Measurements from ENCODE around the gene CAMK2N1. TPM values are rescaled to one million over a fixed set of nuclear protein-coding genes. Genes with fewer than 3 reads are reported as not detected.

Gene CAMK2N1
- total RNA-seq, 1 experiment from 2014 or later, result 55.0 TPM

- H3K9me3 ChIP-seq, result no peaks in the 10 kb centered on the region
- H3K27ac Mint-ChIP-seq (ENCODE audit: unreplicated experiment), result peak overlapping the region; percentile 73
- BruUV-seq (replicated peaks), result no TSS peak
- TF ChIP-seq, protein P1, sequence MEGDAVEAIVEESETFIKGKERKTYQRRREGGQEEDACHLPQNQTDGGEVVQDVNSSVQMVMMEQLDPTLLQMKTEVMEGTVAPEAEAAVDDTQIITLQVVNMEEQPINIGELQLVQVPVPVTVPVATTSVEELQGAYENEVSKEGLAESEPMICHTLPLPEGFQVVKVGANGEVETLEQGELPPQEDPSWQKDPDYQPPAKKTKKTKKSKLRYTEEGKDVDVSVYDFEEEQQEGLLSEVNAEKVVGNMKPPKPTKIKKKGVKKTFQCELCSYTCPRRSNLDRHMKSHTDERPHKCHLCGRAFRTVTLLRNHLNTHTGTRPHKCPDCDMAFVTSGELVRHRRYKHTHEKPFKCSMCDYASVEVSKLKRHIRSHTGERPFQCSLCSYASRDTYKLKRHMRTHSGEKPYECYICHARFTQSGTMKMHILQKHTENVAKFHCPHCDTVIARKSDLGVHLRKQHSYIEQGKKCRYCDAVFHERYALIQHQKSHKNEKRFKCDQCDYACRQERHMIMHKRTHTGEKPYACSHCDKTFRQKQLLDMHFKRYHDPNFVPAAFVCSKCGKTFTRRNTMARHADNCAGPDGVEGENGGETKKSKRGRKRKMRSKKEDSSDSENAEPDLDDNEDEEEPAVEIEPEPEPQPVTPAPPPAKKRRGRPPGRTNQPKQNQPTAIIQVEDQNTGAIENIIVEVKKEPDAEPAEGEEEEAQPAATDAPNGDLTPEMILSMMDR (IDR thresholded peaks at IDR 0.05; ENCODE audit: insufficient read depth in 1 of 2, low read depth in 1 of 2, low read length in 1 of 2, severe bottlenecking in 1 of 2, unreplicated experiment in 1 of 2), result no peak
- no peaks in the 10 kb centered on the region for H3K27me3 Mint-ChIP-seq (ENCODE audit: insufficient read depth, unreplicated experiment)
- H3K9me3 Mint-ChIP-seq (ENCODE audit: unreplicated experiment), result no peaks in the 10 kb centered on the region
- peaks cover 17% of the 10 kb centered on the region for H3K4me1 ChIP-seq
- no peak overlapping the region for H3K4me3 Mint-ChIP-seq (ENCODE audit: unreplicated experiment)
- H3K36me3 ChIP-seq (ENCODE audit: control insufficient read depth, insufficient read depth, low read length), result no peaks in the 10 kb centered on the region
- H3K4me1 Mint-ChIP-seq (ENCODE audit: low read depth, unreplicated experiment), result peaks cover 29% of the 10 kb centered on the region
- CTCF ChIA-PET, result interaction anchor here (1.0 kb wide), 1 partner anchor 18 kb away, joined by 3 read pairs; no protein-coding TSS in a partner anchor
- no peaks in the 10 kb centered on the region for H3K36me3 Mint-ChIP-seq (ENCODE audit: insufficient read depth, unreplicated experiment)
- intact Hi-C loops (cut with micrococcal nuclease; ENCODE audit: unreplicated experiment), result no loop called here
- no peak for DNase-seq
- POLR2A ChIA-PET, result no interaction called here
- H3K27me3 ChIP-seq (replicated peaks; ENCODE audit: control insufficient read depth, insufficient read depth, low read length), result no peaks in the 10 kb centered on the region
- no peak overlapping the region for H3K4me3 ChIP-seq (ENCODE audit: low read depth, low read length)
Measured at GRCh38 chr1:20533635-20534034, 47.6 kb upstream of the CAMK2N1 start.

DNA sequence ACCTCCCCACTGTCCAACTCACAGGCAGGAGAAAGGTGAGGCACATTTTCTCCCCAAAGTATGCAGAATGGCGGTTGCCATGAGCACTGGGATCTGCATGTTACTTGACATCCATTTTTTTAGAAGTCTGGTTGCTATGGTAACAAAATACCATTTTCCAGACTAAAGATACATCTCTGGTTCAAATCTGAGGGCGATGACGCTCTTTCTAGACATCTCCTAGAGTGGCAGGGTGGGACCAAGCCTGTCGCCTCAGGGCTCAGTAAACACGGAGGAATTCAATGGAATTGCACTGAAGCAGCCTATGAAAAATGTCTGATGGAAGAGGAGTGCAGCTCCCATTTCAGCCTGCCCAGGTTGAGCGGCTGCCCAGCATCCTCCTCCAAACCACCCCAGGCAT, 44.9 kb upstream of the CAMK2N1 start:
- no peak overlapping the region for H3K27ac Mint-ChIP-seq (ENCODE audit: unreplicated experiment)
- CTCF ChIA-PET, result no interaction called here

DNA sequence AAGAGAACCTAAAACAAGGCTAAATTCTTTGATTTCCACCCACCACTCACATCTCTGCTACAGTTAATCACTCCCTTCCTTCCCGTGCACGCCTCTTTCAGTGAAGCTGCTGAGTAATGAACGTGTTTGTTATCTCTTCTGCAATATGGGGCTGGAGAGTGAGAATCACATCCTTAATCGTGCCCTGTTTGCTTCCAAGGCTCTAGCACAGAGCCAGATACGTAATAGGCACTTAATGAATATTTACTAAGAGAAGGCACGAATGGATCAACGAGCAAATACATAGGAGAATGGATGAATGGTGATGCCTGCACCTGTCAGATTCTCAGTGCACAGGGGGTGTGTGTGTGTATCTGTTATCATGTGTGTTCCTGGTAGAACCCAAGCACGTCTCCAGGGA, 44.3 kb upstream of the CAMK2N1 start:
- DNase-seq, result no peak
- POLR2A ChIA-PET, result no interaction called here
- intact Hi-C loops (cut with micrococcal nuclease; ENCODE audit: unreplicated experiment), result no loop called here
- Histone ChIP-seq H3K27me3 (replicated peaks; ENCODE audit: control insufficient read depth, insufficient read depth, low read length) (no peaks in the 10 kb centered on the region), H3K36me3 (ENCODE audit: control insufficient read depth, insufficient read depth, low read length) (no peaks in the 10 kb centered on the region), H3K9me3 (no peaks in the 10 kb centered on the region), H3K4me3 (ENCODE audit: low read depth, low read length) (no peak overlapping the region), H3K4me1 (peaks cover 14% of the 10 kb centered on the region; the same call in 1 of the 2 replicates)
- H3K36me3 Mint-ChIP-seq (ENCODE audit: insufficient read depth, unreplicated experiment), result no peaks in the 10 kb centered on the region
- no peaks in the 10 kb centered on the region for H3K27me3 Mint-ChIP-seq (ENCODE audit: insufficient read depth, unreplicated experiment)
- H3K4me1 Mint-ChIP-seq (ENCODE audit: low read depth, unreplicated experiment), result peaks cover 21% of the 10 kb centered on the region
- TF ChIP-seq, protein P1 (IDR thresholded peaks at IDR 0.05; ENCODE audit: insufficient read depth in 1 of 2, low read depth in 1 of 2, low read length in 1 of 2, severe bottlenecking in 1 of 2, unreplicated experiment in 1 of 2), result no peak
- peak overlapping the region; percentile 30 for H3K27ac Mint-ChIP-seq (ENCODE audit: unreplicated experiment)
- no peak overlapping the region for H3K4me3 Mint-ChIP-seq (ENCODE audit: unreplicated experiment)
- H3K9me3 Mint-ChIP-seq (ENCODE audit: unreplicated experiment), result no peaks in the 10 kb centered on the region
- CTCF ChIA-PET, result no interaction called here
- no TSS peak for BruUV-seq (replicated peaks)

More for the DNA sequence above, 44.9 kb upstream of the CAMK2N1 start:
- Histone ChIP-seq H3K27me3 (replicated peaks; ENCODE audit: control insufficient read depth, insufficient read depth, low read length) (no peaks in the 10 kb centered on the region), H3K4me1 (peaks cover 14% of the 10 kb centered on the region; the same call in 1 of the 2 replicates), H3K36me3 (ENCODE audit: control insufficient read depth, insufficient read depth, low read length) (no peaks in the 10 kb centered on the region), H3K9me3 (no peaks in the 10 kb centered on the region), H3K4me3 (ENCODE audit: low read depth, low read length) (no peak overlapping the region)
- no peak overlapping the region for H3K4me3 Mint-ChIP-seq (ENCODE audit: unreplicated experiment)
- POLR2A ChIA-PET, result no interaction called here
- H3K4me1 Mint-ChIP-seq (ENCODE audit: low read depth, unreplicated experiment), result peaks cover 21% of the 10 kb centered on the region
- intact Hi-C loops (cut with micrococcal nuclease; ENCODE audit: unreplicated experiment), result no loop called here
- no peaks in the 10 kb centered on the region for H3K36me3 Mint-ChIP-seq (ENCODE audit: insufficient read depth, unreplicated experiment)
- DNase-seq, result no peak
- H3K9me3 Mint-ChIP-seq (ENCODE audit: unreplicated experiment), result no peaks in the 10 kb centered on the region
- no TSS peak for BruUV-seq (replicated peaks)
- H3K27me3 Mint-ChIP-seq (ENCODE audit: insufficient read depth, unreplicated experiment), result no peaks in the 10 kb centered on the region
- TF ChIP-seq, protein P1 (IDR thresholded peaks at IDR 0.05; ENCODE audit: insufficient read depth in 1 of 2, low read depth in 1 of 2, low read length in 1 of 2, severe bottlenecking in 1 of 2, unreplicated experiment in 1 of 2), result no peak
